Urinary bladder (tissue), 4 donors: ENCODE data around the gene ANGEL2. TPM values are rescaled to one million over a fixed set of nuclear protein-coding genes. Genes with fewer than 3 reads are reported as not detected.
A peak's percentile ranks its signal among the peaks of the same experiment; 100 is the strongest.

Experiments used
- DNase-seq: peaks from one replicate; pipeline ENCODE4 v3.0.0-alpha.2; 2015; ENCODE audit errors: extremely low spot score
- H3K27ac ChIP-seq: one replicate; pipeline ENCODE4 v1.5.1; 2013; ENCODE audit warnings: low read depth, mild to moderate bottlenecking, moderate library complexity
- H3K36me3 ChIP-seq: one replicate; pipeline ENCODE4 v1.6.1; 2013; ENCODE audit warnings: mild to moderate bottlenecking, moderate library complexity; ENCODE audit not compliant: insufficient read depth
- H3K4me1 ChIP-seq: one replicate; pipeline ENCODE4 v1.6.1; 2013; ENCODE audit warnings: mild to moderate bottlenecking, moderate library complexity; ENCODE audit not compliant: insufficient read depth
- H3K4me3 ChIP-seq: one replicate; pipeline ENCODE4 v1.5.1; 2013; ENCODE audit warnings: low read depth, low read length
- WGBS: extraction: QIAGEN DNeasy Blood & Tissue Kit; methylation state at CpG from one replicate; pipeline ENCODE4 v1.1.7; 2013; 5-methylcytosine and 5-hydroxymethylcytosine counted together
- polyA plus RNA-seq: library from polyadenylated mRNA; stranded (reverse); fragments of 200-250 nt; gene quantifications from one replicate; pipeline ENCODE4 v1.2.3, GENCODE V29; 2013
- total RNA-seq: library from RNA; depleted of rRNA; stranded (reverse); fragments of >200 nt; gene quantifications from one replicate; pipeline ENCODE4 v1.2.3, GENCODE V29; 2014
- donor health status: healthy with polysubstance abuse.
- donor health status: healthy.

The ANGEL2 gene, protein sequence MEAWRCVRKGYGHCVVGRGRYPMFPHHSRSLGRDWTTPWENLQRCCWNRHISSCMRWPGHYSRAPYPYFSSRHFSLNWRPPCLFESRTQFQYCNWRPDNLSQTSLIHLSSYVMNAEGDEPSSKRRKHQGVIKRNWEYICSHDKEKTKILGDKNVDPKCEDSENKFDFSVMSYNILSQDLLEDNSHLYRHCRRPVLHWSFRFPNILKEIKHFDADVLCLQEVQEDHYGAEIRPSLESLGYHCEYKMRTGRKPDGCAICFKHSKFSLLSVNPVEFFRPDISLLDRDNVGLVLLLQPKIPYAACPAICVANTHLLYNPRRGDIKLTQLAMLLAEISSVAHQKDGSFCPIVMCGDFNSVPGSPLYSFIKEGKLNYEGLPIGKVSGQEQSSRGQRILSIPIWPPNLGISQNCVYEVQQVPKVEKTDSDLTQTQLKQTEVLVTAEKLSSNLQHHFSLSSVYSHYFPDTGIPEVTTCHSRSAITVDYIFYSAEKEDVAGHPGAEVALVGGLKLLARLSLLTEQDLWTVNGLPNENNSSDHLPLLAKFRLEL
- 104 TPM for total RNA-seq
- 18.6 TPM for polyA plus RNA-seq

DNA sequence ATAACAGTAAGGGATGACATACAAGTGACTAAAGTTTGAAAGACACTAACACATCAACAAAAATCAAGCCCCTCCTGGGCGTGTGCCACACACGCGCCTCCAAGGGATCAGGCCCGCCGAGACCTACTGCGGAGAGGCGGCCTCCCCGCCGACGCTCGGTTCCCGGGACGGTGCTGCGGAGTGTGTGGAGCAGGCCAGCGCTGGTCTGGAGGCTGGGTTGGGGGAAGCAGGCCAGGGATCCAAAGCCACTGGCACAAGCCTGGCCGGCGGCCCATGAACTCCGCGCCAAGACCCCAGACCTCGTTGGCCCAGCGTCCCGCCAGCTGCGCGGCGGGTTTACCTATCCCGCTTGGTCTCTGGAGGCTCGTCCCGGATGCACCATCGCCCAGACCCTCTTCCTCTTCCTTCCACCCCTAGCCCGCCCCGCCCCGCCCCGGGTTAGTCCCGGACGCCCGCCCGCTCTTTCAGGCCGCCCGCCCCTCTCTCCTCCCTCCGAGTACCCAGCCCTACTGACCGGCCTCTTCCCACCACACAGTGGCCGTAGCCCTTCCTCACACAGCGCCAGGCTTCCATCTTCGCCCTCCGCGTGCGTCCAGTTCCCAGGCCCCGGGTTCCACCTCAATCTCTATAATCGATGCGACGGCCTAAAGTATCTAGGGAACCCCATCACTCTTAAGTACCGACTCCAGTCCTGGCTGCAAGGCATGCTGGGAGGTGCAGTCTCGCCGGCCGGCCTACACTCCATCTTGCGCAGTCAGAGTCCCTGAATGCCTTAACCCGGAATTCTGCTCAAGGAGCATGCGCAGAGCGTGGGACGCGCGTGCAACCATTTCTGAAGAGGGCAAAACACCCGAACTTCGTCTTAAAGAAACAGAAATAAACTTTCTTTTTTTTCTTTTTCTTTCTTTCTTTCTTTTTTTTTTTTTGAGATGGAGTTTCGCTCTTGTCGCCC lies at the start of gene ANGEL2:
Gene ANGEL2 (minus strand): TSS at position 769 of the 952 bp plus-strand sequence. CDS start 196 bp downstream, at position 573.
- Histone ChIP-seq H3K4me3 (peak within 1 kb of the TSS; percentile 65), H3K27ac (peak within 1 kb of the TSS; percentile 92), H3K4me1 (no peaks in the 10 kb centered on the region), H3K36me3 (no peaks in the 10 kb centered on the region)
- under 1% methylated on average over 66 of the region's 66 CpGs for WGBS
- peak; percentile 96 for DNase-seq

DNA sequence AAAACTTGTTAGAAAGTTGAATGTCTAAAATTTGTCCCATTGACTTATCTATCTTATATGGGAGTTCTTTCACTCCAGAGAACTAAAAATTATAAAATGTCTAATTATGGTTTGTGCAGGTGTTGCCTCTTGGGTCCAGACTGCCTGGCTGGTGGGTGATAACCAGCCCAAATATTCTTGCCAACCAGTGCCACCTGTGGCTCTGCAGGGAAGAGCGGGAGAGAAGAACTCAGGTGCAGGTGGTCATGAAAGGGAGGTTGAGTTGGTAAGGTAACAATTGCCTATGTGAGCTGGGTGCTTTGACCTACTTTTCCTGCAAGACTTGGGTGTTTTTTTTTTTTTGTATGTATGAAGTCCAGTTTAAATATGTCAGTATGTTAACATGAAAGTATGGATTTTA lies 45.6 kb upstream of the ANGEL2 start:
- H3K4me3 ChIP-seq = no peak overlapping the region
- DNase-seq = no peak
- H3K4me1 ChIP-seq = no peaks in the 10 kb centered on the region
- 98% methylated on average over 1 of the region's 1 CpG for WGBS
- H3K27ac ChIP-seq = no peak overlapping the region
- H3K36me3 ChIP-seq = no peaks in the 10 kb centered on the region

DNA sequence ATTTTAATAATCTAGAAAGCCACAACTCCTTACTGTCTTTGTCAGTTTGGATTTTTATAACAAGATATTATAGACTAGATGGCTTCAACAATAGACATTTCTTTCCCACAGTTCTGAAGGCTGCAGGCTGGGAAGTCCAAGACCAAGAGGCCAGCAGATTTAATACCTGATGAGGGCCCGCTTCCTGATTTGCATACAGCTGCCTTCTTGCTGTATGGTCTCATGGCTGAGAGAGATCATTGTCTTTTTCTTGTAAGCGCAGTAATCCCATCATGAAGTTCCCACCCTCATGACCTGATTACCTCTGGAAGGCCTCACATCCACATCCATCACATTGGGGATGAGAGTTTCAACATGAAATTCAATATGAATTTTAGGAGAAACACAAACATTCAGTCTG lies 45.2 kb upstream of the ANGEL2 start:
- Histone ChIP-seq H3K27ac (no peak overlapping the region), H3K36me3 (no peaks in the 10 kb centered on the region), H3K4me3 (no peak overlapping the region), H3K4me1 (no peaks in the 10 kb centered on the region)
- no peak for DNase-seq
- 97% methylated on average over 2 of the region's 2 CpGs for WGBS

DNA sequence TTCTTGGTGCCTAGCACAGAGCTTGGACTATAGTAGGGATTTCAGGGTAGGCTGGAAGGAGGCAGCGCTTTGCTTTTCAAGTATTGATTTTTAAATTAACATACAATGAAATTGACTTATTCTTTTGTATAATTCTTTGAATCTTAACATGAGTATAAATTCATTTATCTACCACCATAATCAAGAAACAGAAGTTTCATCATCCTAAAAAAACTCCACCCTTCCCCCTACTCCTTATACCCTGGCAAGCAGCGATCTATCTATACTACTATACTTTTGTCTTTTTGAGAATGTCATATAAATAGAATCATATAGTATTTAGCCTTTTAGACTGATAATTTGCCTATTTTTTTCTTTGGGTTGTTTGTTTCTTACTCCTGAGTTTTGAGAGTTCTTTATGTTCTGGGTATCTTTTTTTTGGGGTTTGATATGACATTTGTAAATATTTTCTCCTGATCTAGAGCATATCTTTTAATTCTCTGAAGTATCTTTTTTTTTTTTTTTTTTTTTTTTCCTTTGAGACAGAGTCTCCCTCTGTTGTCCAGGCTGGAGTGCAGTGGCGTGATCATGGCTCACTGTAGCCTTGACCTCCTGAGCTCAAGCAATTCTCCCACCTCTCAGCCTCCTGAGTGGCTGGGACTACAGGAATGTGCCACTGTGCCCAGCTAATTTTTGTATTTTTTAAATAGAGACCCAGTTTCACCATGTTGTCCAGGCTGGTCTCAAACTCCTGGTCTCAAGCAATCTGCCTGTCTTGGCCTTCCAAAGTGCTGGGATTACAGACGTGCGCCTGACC lies 41.8 kb upstream of the ANGEL2 start:
- WGBS = 91% methylated on average over 5 of the region's 5 CpGs
- Histone ChIP-seq H3K4me3 (no peak overlapping the region), H3K27ac (no peak overlapping the region), H3K4me1 (no peaks in the 10 kb centered on the region), H3K36me3 (no peaks in the 10 kb centered on the region)
- no peak for DNase-seq

DNA sequence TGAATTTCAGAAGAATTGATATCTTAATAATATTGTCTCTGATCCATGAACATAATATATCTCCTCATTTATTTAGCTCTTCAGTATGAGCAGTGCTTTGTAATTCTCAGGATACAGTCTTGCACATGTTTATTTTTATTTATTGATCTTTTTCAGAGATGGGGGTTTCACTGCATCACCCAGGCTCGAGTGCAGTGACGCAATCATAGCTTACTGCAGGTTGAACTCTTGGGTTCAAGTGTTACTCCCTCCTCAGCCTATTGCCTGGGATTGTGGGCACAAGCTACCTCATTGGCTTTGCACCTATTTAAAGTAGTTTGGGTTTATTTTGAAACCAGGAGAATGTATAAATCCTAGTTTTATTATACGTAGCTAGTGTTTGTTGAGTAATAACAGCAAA lies 40.1 kb upstream of the ANGEL2 start:
- H3K36me3 ChIP-seq = no peaks in the 10 kb centered on the region
- DNase-seq = no peak
- H3K27ac ChIP-seq = no peak overlapping the region
- 79% methylated on average over 3 of the region's 3 CpGs for WGBS
- no peak overlapping the region for H3K4me3 ChIP-seq
- H3K4me1 ChIP-seq = no peaks in the 10 kb centered on the region

DNA sequence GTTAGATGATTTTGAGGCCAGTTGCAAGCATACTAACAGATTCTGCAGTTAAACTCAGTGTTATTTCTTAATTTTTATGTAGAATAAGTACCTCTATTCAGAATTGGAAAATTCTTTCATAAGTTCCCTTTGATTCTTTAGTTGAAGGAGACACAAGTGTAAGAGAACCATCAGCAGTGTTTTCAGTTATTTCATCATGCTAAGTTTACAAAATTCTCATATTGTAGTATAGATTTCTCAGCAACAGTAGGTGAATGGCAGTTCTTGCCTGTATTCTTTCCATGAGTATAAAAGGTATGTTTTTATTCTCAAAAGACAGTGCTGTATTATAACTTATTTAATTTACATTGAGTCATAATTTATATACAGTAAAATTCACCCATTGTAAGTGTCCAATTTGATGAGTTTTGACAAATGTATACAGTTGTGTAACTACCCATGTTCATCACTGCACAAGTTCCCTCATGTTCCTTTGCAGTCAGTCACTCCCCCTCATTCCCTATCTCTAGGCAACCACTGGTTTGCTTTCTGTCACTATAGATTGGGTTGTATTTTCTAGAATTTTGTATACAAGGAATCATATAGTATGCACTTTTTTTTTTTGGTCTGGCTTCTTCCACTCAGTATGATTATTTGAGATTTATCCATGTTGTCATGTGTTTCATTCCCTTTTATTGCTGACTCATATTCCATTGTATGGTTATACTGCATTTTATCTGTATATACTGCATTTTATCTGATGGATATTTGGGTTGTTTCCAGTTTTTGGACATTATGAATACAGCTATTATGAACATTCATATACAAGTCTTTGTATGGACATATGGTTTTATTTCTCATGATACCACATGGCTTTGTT lies 39.3 kb upstream of the ANGEL2 start:
- Histone ChIP-seq H3K36me3 (no peaks in the 10 kb centered on the region), H3K4me3 (no peak overlapping the region), H3K4me1 (peaks cover 2% of the 10 kb centered on the region), H3K27ac (no peak overlapping the region)
- DNase-seq = no peak

DNA sequence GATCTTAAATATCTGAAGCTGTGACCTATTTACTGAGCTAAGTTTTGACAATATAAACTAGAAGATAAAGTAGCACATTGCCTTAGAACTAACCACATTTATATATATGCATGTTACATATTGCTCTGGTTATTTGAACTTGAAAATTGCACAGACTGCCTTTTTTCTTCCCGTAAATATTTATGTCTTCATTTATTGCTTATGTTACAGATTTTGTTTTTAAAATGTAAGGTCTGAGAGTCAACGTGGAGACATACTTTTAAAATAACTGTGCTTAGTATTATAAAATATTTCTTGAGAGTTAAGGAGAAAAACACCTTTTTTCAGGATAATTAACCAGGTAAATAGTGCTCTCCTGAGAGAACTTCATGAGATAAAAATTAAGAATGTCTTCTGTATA lies 38.5 kb upstream of the ANGEL2 start:
- 58% methylated on average over 2 of the region's 2 CpGs for WGBS
- no peak for DNase-seq
- H3K4me1 ChIP-seq = peaks cover 2% of the 10 kb centered on the region
- H3K4me3 ChIP-seq = no peak overlapping the region
- H3K27ac ChIP-seq = no peak overlapping the region
- H3K36me3 ChIP-seq = no peaks in the 10 kb centered on the region

DNA sequence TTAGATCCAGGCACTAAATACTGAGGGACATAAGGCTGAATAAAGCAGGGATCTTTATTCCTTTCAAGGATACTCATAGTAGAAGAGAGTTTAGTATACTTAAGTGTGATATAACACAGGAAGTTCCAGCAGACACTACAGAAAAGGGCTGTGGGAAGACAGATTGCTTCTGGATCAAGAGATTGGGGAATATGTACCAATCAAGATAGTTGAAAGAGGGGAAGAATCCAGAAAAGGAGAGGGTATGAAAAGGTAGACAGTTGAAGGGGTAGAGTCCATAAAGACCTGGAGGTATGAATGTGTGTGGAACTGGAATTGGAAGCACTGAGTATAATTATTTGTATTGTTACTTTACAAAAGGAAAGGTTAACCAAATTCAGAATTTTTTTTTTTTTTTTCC lies 37.8 kb upstream of the ANGEL2 start:
- H3K27ac ChIP-seq = no peak overlapping the region
- no peaks in the 10 kb centered on the region for H3K36me3 ChIP-seq
- no peak overlapping the region for H3K4me3 ChIP-seq
- H3K4me1 ChIP-seq = peaks cover 2% of the 10 kb centered on the region
- DNase-seq = no peak

DNA sequence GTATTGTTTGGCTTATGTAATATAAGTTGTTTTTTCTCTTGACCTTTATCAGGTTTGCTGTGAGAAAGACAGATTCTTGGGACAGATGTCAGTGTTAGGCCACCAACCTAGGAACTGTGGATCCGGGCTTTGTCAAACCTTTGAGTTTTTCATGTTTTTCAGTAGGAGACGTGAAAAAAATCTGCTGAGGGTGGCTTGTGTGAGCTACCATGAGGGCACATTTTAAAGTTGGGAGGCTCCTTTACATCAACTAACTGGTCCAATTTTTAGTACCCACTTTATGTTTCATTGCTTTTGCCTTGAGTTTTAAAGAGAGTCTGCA lies 36.2 kb upstream of the ANGEL2 start:
- 18% methylated on average over 2 of the region's 2 CpGs for WGBS
- H3K27ac ChIP-seq = no peak overlapping the region
- peaks cover 2% of the 10 kb centered on the region for H3K4me1 ChIP-seq
- no peak for DNase-seq
- peak overlapping the region; percentile 85 for H3K4me3 ChIP-seq
- no peaks in the 10 kb centered on the region for H3K36me3 ChIP-seq

DNA sequence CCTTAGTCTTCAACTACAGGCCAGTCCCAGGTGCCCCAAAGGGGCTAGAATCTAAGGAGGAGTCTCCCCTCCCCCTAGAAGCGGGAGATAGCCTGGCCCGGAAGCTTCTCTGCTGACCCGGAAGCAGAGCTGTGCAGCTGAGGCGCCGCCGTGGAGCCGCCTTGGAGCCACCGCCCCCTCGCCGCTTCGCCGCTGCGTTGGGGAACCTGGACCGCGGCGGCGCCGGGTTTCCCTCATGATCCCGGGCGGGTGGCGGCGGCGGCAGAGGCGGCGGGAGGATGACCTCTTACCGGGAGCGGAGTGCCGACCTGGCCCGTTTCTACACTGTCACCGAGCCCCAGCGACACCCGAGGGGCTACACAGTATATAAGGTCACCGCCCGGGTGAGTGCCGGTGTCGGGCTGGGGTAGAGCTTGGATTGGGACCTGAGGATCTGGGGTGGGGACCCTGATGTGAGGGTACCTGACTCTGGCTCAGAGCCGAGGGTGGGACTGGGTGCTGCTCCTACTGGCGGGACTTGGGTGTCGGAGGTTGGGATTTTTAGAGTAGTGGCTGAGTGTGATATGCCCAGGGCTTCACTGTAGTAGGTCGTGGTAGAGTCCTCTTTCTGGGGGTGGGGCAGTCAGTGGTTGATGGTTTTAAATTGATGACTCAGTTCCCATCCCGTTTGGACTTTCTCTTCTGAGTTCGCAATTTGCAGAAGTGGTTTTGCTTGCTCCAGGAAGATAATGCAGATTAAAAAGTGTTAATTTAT lies 35.6 kb upstream of the ANGEL2 start, which contains the start of gene RPS6KC1:
Gene RPS6KC1 (plus strand): TSS at position 115 of the 754 bp plus-strand sequence. CDS start 164 bp downstream, at position 279.
- peak; percentile 41 for DNase-seq
- peak within 1 kb of the TSS; percentile 85 for H3K4me3 ChIP-seq
- under 1% methylated on average over 42 of the region's 42 CpGs for WGBS
- H3K36me3 ChIP-seq = no peaks in the 10 kb centered on the region
- H3K27ac ChIP-seq = peak within 1 kb of the TSS; percentile 85
- H3K4me1 ChIP-seq = peaks cover 2% of the 10 kb centered on the region

DNA sequence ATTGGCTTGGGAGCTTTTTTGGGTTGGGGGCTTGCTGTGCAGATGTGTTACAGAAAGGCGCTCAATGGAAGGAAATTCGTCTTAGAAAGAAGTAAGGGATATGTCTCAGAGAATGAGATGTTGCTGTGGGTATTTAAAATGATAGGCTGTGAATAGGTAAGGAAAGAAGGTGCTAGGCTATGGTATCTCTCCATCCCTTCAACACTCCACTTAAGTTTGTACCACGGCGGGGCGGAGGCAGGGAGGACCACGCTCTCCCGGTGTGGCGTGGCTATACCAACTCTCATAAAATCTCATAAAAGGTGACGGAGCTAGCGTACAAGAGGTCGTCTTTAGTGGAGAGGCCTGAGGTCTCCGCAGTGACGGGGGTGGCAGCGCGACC lies 35.1 kb upstream of the ANGEL2 start:
- Histone ChIP-seq H3K36me3 (no peaks in the 10 kb centered on the region), H3K27ac (peak overlapping the region; percentile 85), H3K4me1 (peaks cover 2% of the 10 kb centered on the region), H3K4me3 (peak overlapping the region; percentile 85)
- 17% methylated on average over 15 of the region's 15 CpGs for WGBS
- DNase-seq = no peak

DNA sequence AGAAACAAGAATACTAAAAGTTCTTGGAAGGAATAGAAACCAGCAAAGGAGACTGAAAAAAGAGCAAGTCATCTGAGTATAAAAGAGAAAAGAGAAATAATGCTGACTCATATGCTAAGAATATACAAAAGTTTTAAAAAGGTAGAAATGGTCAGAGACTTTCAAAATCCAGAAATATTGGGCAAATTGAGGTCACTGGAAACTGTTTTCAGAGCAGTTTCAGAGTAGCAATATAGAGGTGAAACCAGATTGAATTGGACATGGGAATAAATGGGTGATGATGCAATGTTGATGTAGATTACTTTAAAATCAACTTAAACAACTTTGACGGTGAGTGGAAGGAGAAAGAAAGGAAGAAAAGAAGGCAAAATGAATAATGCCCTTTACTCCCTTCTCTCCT lies 33.6 kb upstream of the ANGEL2 start:
- no peak overlapping the region for H3K4me3 ChIP-seq
- peaks cover 2% of the 10 kb centered on the region for H3K4me1 ChIP-seq
- 62% methylated on average over 1 of the region's 1 CpG for WGBS
- H3K36me3 ChIP-seq = no peaks in the 10 kb centered on the region
- DNase-seq = no peak
- no peak overlapping the region for H3K27ac ChIP-seq
